H9 (cell line): ENCODE data around the gene ACSL3. TPM values are rescaled to one million over a fixed set of nuclear protein-coding genes. Genes with fewer than 3 reads are reported as not detected.

Experiments
- DNase-seq: peaks from one replicate; pipeline ENCODE4 v3.0.0-alpha.2; 2017
- H2AFZ ChIP-seq: one replicate; pipeline ENCODE4 v1.6.1; 2013; ENCODE audit warnings: mild to moderate bottlenecking, low read length, control low read depth, moderate library complexity
- H2AK5ac ChIP-seq: 2 replicates; pipeline ENCODE4 v1.6.1; 2013; ENCODE audit warnings: low read length, control low read depth, mixed read lengths; ENCODE audit not compliant: insufficient read length
- H2BK120ac ChIP-seq: one replicate; pipeline ENCODE4 v1.6.1; 2013; ENCODE audit warnings: low read depth, mild to moderate bottlenecking, low read length, control low read depth, inconsistent platforms; ENCODE audit not compliant: poor library complexity, severe bottlenecking
- H2BK12ac ChIP-seq: 2 replicates; pipeline ENCODE4 v1.6.1; 2013; ENCODE audit warnings: low read length, control low read depth, mixed read lengths, low read depth; ENCODE audit not compliant: insufficient read length
- H2BK15ac ChIP-seq: 2 replicates; pipeline ENCODE4 v1.6.1; 2013; ENCODE audit warnings: low read depth, low read length, control low read depth
- H2BK20ac ChIP-seq: one replicate; pipeline ENCODE4 v1.6.1; 2013; ENCODE audit warnings: low read depth, mild to moderate bottlenecking, low read length, control low read depth, inconsistent platforms; ENCODE audit not compliant: poor library complexity, severe bottlenecking
- H2BK5ac ChIP-seq: 2 replicates; pipeline ENCODE4 v1.6.1; 2013; ENCODE audit warnings: low read length, control low read depth, mixed read lengths; ENCODE audit not compliant: insufficient read length
- H3K14ac ChIP-seq: 2 replicates; pipeline ENCODE4 v1.6.1; 2013; ENCODE audit warnings: low read length, control low read depth; ENCODE audit not compliant: insufficient read depth
- H3K18ac ChIP-seq: 2 replicates; pipeline ENCODE4 v1.6.1; 2013; ENCODE audit warnings: low read depth, mild to moderate bottlenecking, mixed read lengths, low read length, control low read depth; ENCODE audit not compliant: insufficient read length
- H3K23ac ChIP-seq: 2 replicates; pipeline ENCODE4 v1.6.1; 2013; ENCODE audit warnings: low read length, control low read depth, mixed read lengths, low read depth; ENCODE audit not compliant: insufficient read length
- H3K23me2 ChIP-seq: 2 replicates; pipeline ENCODE4 v1.6.1; 2013; ENCODE audit warnings: low read depth, mild to moderate bottlenecking, mixed read lengths, low read length, control low read depth; ENCODE audit not compliant: insufficient read length, poor library complexity, severe bottlenecking
- H3K27ac ChIP-seq: 2 replicates; pipeline ENCODE4 v1.5.1; 2013; ENCODE audit warnings: low read length, control low read depth, mixed read lengths, low read depth; ENCODE audit not compliant: insufficient read length
- H3K27me3 ChIP-seq: 2 replicates; pipeline ENCODE4 v1.6.1; 2013; ENCODE audit warnings: low read length, control low read depth, inconsistent platforms; ENCODE audit not compliant: insufficient read depth
- H3K4ac ChIP-seq: 2 replicates; pipeline ENCODE4 v1.6.1; 2013; ENCODE audit warnings: low read depth, mild to moderate bottlenecking, control low read depth, inconsistent platforms, low read length, moderate library complexity
- H3K4me1 ChIP-seq: 2 replicates; pipeline ENCODE4 v1.6.1; 2013; ENCODE audit warnings: low read length, control low read depth, inconsistent platforms; ENCODE audit not compliant: insufficient read depth
- H3K4me2 ChIP-seq: 2 replicates; pipeline ENCODE4 v1.6.1; 2013; ENCODE audit warnings: low read length, control low read depth, mixed read lengths; ENCODE audit not compliant: insufficient read length, insufficient read depth
- H3K56ac ChIP-seq: 2 replicates; pipeline ENCODE4 v1.6.1; 2013; ENCODE audit warnings: low read depth, mild to moderate bottlenecking, mixed read lengths, low read length, control low read depth; ENCODE audit not compliant: insufficient read length
- H3K79me1 ChIP-seq: 2 replicates; pipeline ENCODE4 v1.6.1; 2013; ENCODE audit warnings: low read depth, mild to moderate bottlenecking, moderate library complexity, low read length, control low read depth, inconsistent platforms; ENCODE audit not compliant: insufficient read depth, poor library complexity, severe bottlenecking
- H3K79me2 ChIP-seq: 2 replicates; pipeline ENCODE4 v1.6.1; 2013; ENCODE audit warnings: low read length, control low read depth, inconsistent platforms; ENCODE audit not compliant: insufficient read depth
- H3K9ac ChIP-seq: 2 replicates; pipeline ENCODE4 v1.6.1; 2013; ENCODE audit warnings: low read length, control low read depth, mixed read lengths; ENCODE audit not compliant: insufficient read length; ENCODE audit errors: extremely low read depth
- H3K9me3 ChIP-seq: one replicate; pipeline ENCODE4 v1.6.1; 2013; ENCODE audit warnings: low read depth, low read length, inconsistent platforms; ENCODE audit not compliant: control insufficient read depth
- H3T11ph ChIP-seq: one replicate; pipeline ENCODE4 v1.6.1; 2013; ENCODE audit warnings: mild to moderate bottlenecking, low read length, control low read depth, inconsistent platforms
- H4K20me1 ChIP-seq: one replicate; pipeline ENCODE4 v1.6.1; 2013; ENCODE audit not compliant: control insufficient read depth, insufficient read length, insufficient read depth
- H4K5ac ChIP-seq: 2 replicates; pipeline ENCODE4 v1.6.1; 2013; ENCODE audit warnings: low read depth, mild to moderate bottlenecking, mixed read lengths, low read length, control low read depth; ENCODE audit not compliant: insufficient read length
- H4K8ac ChIP-seq: replicated peaks from 2 replicates; pipeline ENCODE4 v1.6.1; 2013; ENCODE audit warnings: low read length, control low read depth, mixed read lengths, low read depth; ENCODE audit not compliant: insufficient read length
- H4K91ac ChIP-seq: 2 replicates; pipeline ENCODE4 v1.6.1; 2013; ENCODE audit warnings: low read depth, mild to moderate bottlenecking, moderate library complexity, mixed read lengths, low read length, control low read depth; ENCODE audit not compliant: insufficient read length
- H3K27ac Mint-ChIP-seq, 3 experiments: 2 replicates in 2 of 3; 3 replicates in 1 of 3; pipeline ENCODE4 v1.8.0; 2020 to 2021; ENCODE audit warnings: mixed read lengths in 3 of 3, mild to moderate bottlenecking in 1 of 3, moderate library complexity in 1 of 3
- H3K27me3 Mint-ChIP-seq: 2 replicates; pipeline ENCODE4 v1.8.0; 2021; ENCODE audit warnings: low read depth, mild to moderate bottlenecking, moderate library complexity, mixed read lengths
- H3K36me3 Mint-ChIP-seq, 3 experiments: 2 replicates in 2 of 3; 3 replicates in 1 of 3; pipeline ENCODE4 v1.8.0; 2020 to 2021; ENCODE audit warnings: low read depth in 3 of 3, mixed read lengths in 3 of 3; ENCODE audit not compliant: insufficient read depth in 1 of 3
- H3K4me1 Mint-ChIP-seq, 2 experiments: 2 replicates each; pipeline ENCODE4 v1.8.0; 2020; ENCODE audit warnings: mixed read lengths in 2 of 2
- H3K4me3 Mint-ChIP-seq, 2 experiments: 2 replicates in 1 of 2; 3 replicates in 1 of 2; pipeline ENCODE4 v1.8.0; 2020 to 2021; ENCODE audit warnings: mild to moderate bottlenecking in 2 of 2, mixed read lengths in 2 of 2, moderate library complexity in 1 of 2
- H3K9me3 Mint-ChIP-seq, 2 experiments: 2 replicates in 1 of 2; 3 replicates in 1 of 2; pipeline ENCODE4 v1.8.0; 2020; ENCODE audit warnings: mild to moderate bottlenecking in 2 of 2, mixed read lengths in 2 of 2, moderate library complexity in 1 of 2
- WGBS: extraction: QIAGEN DNeasy Blood & Tissue Kit; methylation state at CpG from one replicate; pipeline ENCODE4 v1.1.7; 2013; ENCODE audit warnings: missing lambda C conversion rate, low lambda C conversion rate, mixed read lengths; ENCODE audit not compliant: insufficient read length; ENCODE audit errors: extremely low coverage; 5-methylcytosine and 5-hydroxymethylcytosine counted together
- total RNA-seq: library from RNA; stranded (reverse); gene quantifications from 2 replicates; pipeline ENCODE4 v1.2.1, GENCODE V29; 2021
- TF ChIP-seq, protein P1 (sequence below): fragments of 200-600 bp; sonication (generic); conservative IDR thresholded peaks from 3 replicates; pipeline ENCODE4 v1.8.0; 2021; ENCODE audit warnings: antibody characterized with exemption, mild to moderate bottlenecking

The ACSL3 gene
- total RNA-seq, 1 experiment from 2014 or later, result 60.9 TPM

GRCh38 chr2:222941510-222942032, 80.7 kb downstream of the ACSL3 start:
- TF ChIP-seq, protein P1, sequence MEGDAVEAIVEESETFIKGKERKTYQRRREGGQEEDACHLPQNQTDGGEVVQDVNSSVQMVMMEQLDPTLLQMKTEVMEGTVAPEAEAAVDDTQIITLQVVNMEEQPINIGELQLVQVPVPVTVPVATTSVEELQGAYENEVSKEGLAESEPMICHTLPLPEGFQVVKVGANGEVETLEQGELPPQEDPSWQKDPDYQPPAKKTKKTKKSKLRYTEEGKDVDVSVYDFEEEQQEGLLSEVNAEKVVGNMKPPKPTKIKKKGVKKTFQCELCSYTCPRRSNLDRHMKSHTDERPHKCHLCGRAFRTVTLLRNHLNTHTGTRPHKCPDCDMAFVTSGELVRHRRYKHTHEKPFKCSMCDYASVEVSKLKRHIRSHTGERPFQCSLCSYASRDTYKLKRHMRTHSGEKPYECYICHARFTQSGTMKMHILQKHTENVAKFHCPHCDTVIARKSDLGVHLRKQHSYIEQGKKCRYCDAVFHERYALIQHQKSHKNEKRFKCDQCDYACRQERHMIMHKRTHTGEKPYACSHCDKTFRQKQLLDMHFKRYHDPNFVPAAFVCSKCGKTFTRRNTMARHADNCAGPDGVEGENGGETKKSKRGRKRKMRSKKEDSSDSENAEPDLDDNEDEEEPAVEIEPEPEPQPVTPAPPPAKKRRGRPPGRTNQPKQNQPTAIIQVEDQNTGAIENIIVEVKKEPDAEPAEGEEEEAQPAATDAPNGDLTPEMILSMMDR, result no peak
- no peaks in the 10 kb centered on the region; the same call in 1 of the 2 replicates for H3K79me2 ChIP-seq
- no peak overlapping the region for H4K91ac ChIP-seq
- H3K56ac ChIP-seq, result no peak overlapping the region
- Mint-ChIP-seq H3K27me3 (no peaks in the 10 kb centered on the region), H3K27ac (no peak overlapping the region), H3K36me3 (peaks cover 13 to 22% (median 14%) of the 10 kb centered on the region in 3 experiments), H3K4me1 (peaks cover 15 to 16% of the 10 kb centered on the region in 2 experiments), H3K9me3 (peaks cover 6 to 9% of the 10 kb centered on the region in 2 experiments; a peak in 4 of 5 replicates), H3K4me3 (no peak overlapping the region)
- no peak overlapping the region for H3K18ac ChIP-seq
- no peaks in the 10 kb centered on the region for H3K79me1 ChIP-seq
- no peak overlapping the region for H3K27ac ChIP-seq
- no peak overlapping the region for H2BK15ac ChIP-seq
- H2BK20ac ChIP-seq, result no peak overlapping the region
- no peak overlapping the region for H3K4me2 ChIP-seq
- H3K4me1 ChIP-seq, result no peaks in the 10 kb centered on the region
- H3K14ac ChIP-seq, result no peak overlapping the region
- no peak overlapping the region for H2BK5ac ChIP-seq
- no peaks in the 10 kb centered on the region for H3K9me3 ChIP-seq
- H3K4ac ChIP-seq, result no peak overlapping the region
- H2BK12ac ChIP-seq, result no peak overlapping the region
- H3T11ph ChIP-seq, result no peak overlapping the region
- no peak overlapping the region for H2AFZ ChIP-seq
- no peak overlapping the region for H2BK120ac ChIP-seq
- no peak overlapping the region for H3K23ac ChIP-seq
- H2AK5ac ChIP-seq, result no peak overlapping the region
- WGBS, result no CpG with 5 or more reads among the region's 7 CpGs
- no peaks in the 10 kb centered on the region for H3K23me2 ChIP-seq
- H4K8ac ChIP-seq, result no peak overlapping the region
- no peak for DNase-seq
- H3K27me3 ChIP-seq, result no peaks in the 10 kb centered on the region
- no peak overlapping the region for H3K9ac ChIP-seq
- H4K5ac ChIP-seq, result no peak overlapping the region
- no peaks in the 10 kb centered on the region for H4K20me1 ChIP-seq
